ENCODE data around the gene NFIB. TPM values are rescaled to one million over a fixed set of nuclear protein-coding genes. Genes with fewer than 3 reads are reported as not detected.

The NFIB gene
- total RNA-seq (2021) (7.1 to 12.5 TPM (median 7.4 TPM) in 3 replicates), Bru-seq, nascent RNA (percentile 62 among the genes with signal in this experiment)
- long read RNA-seq, experiment 1, full-length matches to known transcripts: 6 of 15 reads
- long read RNA-seq, experiment 1, partial matches to known transcripts: 2 of 15 reads
- long read RNA-seq, experiment 1, other reads (novel, unspliced or antisense): 7 of 15 reads
- long read RNA-seq, experiment 2, partial matches to known transcripts: 0 of 3 reads
- long read RNA-seq, experiment 2, other reads (novel, unspliced or antisense): 3 of 3 reads
- long read RNA-seq, experiment 3: 0 reads

DNA sequence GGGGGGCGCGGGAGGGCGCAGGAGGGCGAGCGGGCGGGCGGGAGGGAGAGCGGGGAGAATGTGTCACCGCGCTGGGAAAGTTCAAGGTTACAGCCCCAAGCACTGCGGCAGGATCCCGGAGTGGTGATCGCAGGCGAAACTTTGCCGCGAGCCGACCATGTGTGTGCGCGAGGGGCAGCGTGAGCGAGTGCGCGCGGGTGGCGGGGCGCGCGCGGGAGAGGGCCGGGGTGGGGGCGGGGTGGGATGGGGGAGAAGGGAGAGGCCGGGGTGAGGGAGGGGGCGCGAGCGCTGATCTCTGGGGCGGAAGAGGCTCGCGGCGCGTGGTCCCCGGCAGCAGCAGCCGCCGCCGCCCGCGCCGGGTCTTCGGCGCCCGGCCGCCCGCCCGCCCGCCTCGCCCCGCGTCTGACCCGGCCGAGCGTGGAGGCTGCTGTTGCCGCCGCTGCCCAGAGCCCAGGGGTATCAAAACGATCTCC, at the start of gene NFIB:
TSS of gene NFIB (minus strand) at position 191 of the 473 bp plus-strand sequence. CDS start 630 bp downstream, outside the sequence.
- DNase-seq (ENCODE audit: low spot score): peak; percentile 63
- Mint-ChIP-seq H3K27me3 (ENCODE audit: low read depth) (peaks cover 41% of the 10 kb centered on the region), H3K27ac (peak within 1 kb of the TSS; percentile 96), H3K4me3 (peak within 1 kb of the TSS; percentile 92), H3K9me3 (no peaks in the 10 kb centered on the region), H3K36me3 (no peaks in the 10 kb centered on the region), H3K4me1 (peaks cover 48% of the 10 kb centered on the region)
- POLR2A ChIA-PET: interaction anchor here (1.2 kb wide), 1 partner anchor 10 kb away, joined by 4 read pairs; no protein-coding TSS in a partner anchor
- ATAC-seq: peak; percentile 2
- TF ChIP-seq, protein P1, sequence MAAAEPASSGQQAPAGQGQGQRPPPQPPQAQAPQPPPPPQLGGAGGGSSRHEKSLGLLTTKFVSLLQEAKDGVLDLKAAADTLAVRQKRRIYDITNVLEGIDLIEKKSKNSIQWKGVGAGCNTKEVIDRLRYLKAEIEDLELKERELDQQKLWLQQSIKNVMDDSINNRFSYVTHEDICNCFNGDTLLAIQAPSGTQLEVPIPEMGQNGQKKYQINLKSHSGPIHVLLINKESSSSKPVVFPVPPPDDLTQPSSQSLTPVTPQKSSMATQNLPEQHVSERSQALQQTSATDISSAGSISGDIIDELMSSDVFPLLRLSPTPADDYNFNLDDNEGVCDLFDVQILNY (CRISPR knock-in tag; IDR thresholded peaks at IDR 0.05): no peak
- TF ChIP-seq, protein P2, sequence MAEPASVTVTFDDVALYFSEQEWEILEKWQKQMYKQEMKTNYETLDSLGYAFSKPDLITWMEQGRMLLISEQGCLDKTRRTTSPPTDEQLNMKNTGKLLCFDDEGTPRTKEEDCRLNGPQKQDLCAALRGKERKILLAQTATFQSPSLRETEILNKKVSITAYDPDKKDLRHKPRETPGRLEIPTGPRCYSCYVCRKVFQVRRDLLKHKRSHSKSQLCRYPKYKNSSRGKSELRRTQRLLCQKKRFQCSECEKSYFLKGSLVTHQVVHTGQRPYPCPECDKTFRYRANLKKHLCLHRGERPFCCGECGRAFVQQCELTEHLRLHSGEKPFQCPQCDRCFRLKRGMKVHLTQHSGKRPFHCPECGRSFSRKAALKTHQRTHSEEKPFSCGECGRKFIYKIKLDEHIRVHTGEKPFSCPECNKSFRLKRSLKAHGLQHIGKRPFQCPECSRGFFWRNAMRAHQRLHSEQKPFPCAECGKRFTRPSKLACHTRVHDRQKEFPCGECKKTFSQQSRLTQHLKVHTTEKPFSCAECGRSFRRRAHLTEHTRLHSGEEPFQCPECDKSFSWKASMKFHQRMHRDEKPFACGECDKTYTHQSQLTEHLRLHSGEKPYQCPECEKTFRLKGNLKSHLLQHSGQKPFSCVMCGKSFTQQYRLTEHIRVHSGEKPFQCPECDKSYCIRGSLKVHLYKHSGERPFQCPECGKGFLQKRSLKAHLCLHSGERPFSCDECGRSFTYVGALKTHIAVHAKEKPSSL (CRISPR knock-in tag; conservative IDR thresholded peaks at IDR 0.05): no peak
- CTCF ChIA-PET: interaction anchor here (0.5 kb wide), 1 partner anchor 914 kb away, joined by 5 read pairs; no protein-coding TSS in a partner anchor

DNA sequence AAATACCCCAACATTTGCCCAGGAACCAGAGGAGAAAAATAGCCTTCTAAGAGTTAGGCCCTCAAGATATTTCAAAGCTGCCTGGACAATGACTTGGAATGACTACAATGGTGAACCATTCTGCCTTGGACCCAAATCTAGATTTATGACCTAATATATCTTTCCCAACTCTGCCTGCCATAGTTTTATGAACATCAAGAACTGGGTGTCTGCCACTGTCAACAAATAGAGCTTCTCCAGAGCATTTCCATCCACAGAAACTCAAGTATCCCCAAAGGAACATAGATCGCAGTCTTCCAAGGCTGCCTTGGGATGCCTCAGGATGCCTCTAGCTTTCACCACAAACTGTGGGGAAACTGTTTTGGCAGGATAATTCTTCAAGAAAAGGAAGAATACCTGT, 48.2 kb upstream of the NFIB start:
- H3K27me3 Mint-ChIP-seq (ENCODE audit: low read depth): no peaks in the 10 kb centered on the region
- no peak overlapping the region for H3K27ac Mint-ChIP-seq
- peaks cover 4% of the 10 kb centered on the region for H3K9me3 Mint-ChIP-seq
- H3K4me3 Mint-ChIP-seq: no peak overlapping the region
- 0 out of 2 replicates have a peak, but pooled peaks cover 2% of the 10 kb centered on the region for H3K36me3 Mint-ChIP-seq
- peaks cover 15% of the 10 kb centered on the region for H3K4me1 Mint-ChIP-seq
- no peak for TF ChIP-seq ZNF317 (CRISPR knock-in tag; IDR thresholded peaks at IDR 0.05; ENCODE audit: borderline replicate concordance, low read depth)
- TF ChIP-seq, protein P3, sequence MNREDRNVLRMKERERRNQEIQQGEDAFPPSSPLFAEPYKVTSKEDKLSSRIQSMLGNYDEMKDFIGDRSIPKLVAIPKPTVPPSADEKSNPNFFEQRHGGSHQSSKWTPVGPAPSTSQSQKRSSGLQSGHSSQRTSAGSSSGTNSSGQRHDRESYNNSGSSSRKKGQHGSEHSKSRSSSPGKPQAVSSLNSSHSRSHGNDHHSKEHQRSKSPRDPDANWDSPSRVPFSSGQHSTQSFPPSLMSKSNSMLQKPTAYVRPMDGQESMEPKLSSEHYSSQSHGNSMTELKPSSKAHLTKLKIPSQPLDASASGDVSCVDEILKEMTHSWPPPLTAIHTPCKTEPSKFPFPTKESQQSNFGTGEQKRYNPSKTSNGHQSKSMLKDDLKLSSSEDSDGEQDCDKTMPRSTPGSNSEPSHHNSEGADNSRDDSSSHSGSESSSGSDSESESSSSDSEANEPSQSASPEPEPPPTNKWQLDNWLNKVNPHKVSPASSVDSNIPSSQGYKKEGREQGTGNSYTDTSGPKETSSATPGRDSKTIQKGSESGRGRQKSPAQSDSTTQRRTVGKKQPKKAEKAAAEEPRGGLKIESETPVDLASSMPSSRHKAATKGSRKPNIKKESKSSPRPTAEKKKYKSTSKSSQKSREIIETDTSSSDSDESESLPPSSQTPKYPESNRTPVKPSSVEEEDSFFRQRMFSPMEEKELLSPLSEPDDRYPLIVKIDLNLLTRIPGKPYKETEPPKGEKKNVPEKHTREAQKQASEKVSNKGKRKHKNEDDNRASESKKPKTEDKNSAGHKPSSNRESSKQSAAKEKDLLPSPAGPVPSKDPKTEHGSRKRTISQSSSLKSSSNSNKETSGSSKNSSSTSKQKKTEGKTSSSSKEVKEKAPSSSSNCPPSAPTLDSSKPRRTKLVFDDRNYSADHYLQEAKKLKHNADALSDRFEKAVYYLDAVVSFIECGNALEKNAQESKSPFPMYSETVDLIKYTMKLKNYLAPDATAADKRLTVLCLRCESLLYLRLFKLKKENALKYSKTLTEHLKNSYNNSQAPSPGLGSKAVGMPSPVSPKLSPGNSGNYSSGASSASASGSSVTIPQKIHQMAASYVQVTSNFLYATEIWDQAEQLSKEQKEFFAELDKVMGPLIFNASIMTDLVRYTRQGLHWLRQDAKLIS (CRISPR knock-in tag; IDR thresholded peaks at IDR 0.05; ENCODE audit: borderline replicate concordance): no peak
- no peak for TF ChIP-seq ZNF423 (CRISPR knock-in tag; IDR thresholded peaks at IDR 0.05)
- TF ChIP-seq, protein P4, sequence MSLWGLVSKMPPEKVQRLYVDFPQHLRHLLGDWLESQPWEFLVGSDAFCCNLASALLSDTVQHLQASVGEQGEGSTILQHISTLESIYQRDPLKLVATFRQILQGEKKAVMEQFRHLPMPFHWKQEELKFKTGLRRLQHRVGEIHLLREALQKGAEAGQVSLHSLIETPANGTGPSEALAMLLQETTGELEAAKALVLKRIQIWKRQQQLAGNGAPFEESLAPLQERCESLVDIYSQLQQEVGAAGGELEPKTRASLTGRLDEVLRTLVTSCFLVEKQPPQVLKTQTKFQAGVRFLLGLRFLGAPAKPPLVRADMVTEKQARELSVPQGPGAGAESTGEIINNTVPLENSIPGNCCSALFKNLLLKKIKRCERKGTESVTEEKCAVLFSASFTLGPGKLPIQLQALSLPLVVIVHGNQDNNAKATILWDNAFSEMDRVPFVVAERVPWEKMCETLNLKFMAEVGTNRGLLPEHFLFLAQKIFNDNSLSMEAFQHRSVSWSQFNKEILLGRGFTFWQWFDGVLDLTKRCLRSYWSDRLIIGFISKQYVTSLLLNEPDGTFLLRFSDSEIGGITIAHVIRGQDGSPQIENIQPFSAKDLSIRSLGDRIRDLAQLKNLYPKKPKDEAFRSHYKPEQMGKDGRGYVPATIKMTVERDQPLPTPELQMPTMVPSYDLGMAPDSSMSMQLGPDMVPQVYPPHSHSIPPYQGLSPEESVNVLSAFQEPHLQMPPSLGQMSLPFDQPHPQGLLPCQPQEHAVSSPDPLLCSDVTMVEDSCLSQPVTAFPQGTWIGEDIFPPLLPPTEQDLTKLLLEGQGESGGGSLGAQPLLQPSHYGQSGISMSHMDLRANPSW (CRISPR knock-in tag; conservative IDR thresholded peaks at IDR 0.05; ENCODE audit: low read depth): no peak
- TF ChIP-seq MXD4 (CRISPR knock-in tag; IDR thresholded peaks at IDR 0.05; ENCODE audit: borderline replicate concordance): no peak
- TF ChIP-seq PRRX2 (CRISPR knock-in tag; IDR thresholded peaks at IDR 0.05): no peak
- TF ChIP-seq ZNF121 (CRISPR knock-in tag; IDR thresholded peaks at IDR 0.05): no peak
- no peak for TF ChIP-seq NR3C1 (CRISPR knock-in tag; conservative IDR thresholded peaks at IDR 0.05; ENCODE audit: low read depth)
- no peak for TF ChIP-seq SMAD4 (CRISPR knock-in tag; IDR thresholded peaks at IDR 0.05)
- TF ChIP-seq, protein P5, sequence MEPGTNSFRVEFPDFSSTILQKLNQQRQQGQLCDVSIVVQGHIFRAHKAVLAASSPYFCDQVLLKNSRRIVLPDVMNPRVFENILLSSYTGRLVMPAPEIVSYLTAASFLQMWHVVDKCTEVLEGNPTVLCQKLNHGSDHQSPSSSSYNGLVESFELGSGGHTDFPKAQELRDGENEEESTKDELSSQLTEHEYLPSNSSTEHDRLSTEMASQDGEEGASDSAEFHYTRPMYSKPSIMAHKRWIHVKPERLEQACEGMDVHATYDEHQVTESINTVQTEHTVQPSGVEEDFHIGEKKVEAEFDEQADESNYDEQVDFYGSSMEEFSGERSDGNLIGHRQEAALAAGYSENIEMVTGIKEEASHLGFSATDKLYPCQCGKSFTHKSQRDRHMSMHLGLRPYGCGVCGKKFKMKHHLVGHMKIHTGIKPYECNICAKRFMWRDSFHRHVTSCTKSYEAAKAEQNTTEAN (CRISPR knock-in tag; IDR thresholded peaks at IDR 0.05): no peak
- no peak for TF ChIP-seq ZNF396 (CRISPR knock-in tag; IDR thresholded peaks at IDR 0.05; ENCODE audit: borderline replicate concordance)
- TF ChIP-seq, protein P6, sequence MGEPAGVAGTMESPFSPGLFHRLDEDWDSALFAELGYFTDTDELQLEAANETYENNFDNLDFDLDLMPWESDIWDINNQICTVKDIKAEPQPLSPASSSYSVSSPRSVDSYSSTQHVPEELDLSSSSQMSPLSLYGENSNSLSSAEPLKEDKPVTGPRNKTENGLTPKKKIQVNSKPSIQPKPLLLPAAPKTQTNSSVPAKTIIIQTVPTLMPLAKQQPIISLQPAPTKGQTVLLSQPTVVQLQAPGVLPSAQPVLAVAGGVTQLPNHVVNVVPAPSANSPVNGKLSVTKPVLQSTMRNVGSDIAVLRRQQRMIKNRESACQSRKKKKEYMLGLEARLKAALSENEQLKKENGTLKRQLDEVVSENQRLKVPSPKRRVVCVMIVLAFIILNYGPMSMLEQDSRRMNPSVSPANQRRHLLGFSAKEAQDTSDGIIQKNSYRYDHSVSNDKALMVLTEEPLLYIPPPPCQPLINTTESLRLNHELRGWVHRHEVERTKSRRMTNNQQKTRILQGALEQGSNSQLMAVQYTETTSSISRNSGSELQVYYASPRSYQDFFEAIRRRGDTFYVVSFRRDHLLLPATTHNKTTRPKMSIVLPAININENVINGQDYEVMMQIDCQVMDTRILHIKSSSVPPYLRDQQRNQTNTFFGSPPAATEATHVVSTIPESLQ (CRISPR knock-in tag; IDR thresholded peaks at IDR 0.05): no peak
- TF ChIP-seq, protein P7, sequence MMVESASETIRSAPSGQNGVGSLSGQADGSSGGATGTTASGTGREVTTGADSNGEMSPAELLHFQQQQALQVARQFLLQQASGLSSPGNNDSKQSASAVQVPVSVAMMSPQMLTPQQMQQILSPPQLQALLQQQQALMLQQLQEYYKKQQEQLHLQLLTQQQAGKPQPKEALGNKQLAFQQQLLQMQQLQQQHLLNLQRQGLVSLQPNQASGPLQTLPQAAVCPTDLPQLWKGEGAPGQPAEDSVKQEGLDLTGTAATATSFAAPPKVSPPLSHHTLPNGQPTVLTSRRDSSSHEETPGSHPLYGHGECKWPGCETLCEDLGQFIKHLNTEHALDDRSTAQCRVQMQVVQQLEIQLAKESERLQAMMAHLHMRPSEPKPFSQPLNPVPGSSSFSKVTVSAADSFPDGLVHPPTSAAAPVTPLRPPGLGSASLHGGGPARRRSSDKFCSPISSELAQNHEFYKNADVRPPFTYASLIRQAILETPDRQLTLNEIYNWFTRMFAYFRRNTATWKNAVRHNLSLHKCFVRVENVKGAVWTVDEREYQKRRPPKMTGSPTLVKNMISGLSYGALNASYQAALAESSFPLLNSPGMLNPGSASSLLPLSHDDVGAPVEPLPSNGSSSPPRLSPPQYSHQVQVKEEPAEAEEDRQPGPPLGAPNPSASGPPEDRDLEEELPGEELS (CRISPR knock-in tag; IDR thresholded peaks at IDR 0.05): no peak
- ChIA-PET POLR2A (no interaction called here), CTCF (interaction anchor here (1.2 kb wide), 1 partner anchor 9 kb away, joined by 5 read pairs; no protein-coding TSS in a partner anchor)
- ATAC-seq (no peak), DNase-seq (ENCODE audit: low spot score) (no peak)
